HG02973 (cell line): ENCODE data around the gene METTL16.
"Not testable (repeated sequence)": the region's sequence is repeated elsewhere in the genome, so short reads cannot be mapped to it uniquely, and the experiment has no call there.

Experiments used
- ATAC-seq: cut with Tn5 transposase; IDR thresholded peaks from one replicate; pipeline ENCODE4 v1.9.1; 2021; ENCODE audit warnings: moderate library complexity; ENCODE audit not compliant: unreplicated experiment

METTL16 gene

GRCh38 chr17:2507015-2507414, 4.7 kb downstream of the METTL16 start:
- not testable (repeated sequence) for ATAC-seq

GRCh38 chr17:2503627-2504026, 8.1 kb downstream of the METTL16 start:
- no peak for ATAC-seq

DNA sequence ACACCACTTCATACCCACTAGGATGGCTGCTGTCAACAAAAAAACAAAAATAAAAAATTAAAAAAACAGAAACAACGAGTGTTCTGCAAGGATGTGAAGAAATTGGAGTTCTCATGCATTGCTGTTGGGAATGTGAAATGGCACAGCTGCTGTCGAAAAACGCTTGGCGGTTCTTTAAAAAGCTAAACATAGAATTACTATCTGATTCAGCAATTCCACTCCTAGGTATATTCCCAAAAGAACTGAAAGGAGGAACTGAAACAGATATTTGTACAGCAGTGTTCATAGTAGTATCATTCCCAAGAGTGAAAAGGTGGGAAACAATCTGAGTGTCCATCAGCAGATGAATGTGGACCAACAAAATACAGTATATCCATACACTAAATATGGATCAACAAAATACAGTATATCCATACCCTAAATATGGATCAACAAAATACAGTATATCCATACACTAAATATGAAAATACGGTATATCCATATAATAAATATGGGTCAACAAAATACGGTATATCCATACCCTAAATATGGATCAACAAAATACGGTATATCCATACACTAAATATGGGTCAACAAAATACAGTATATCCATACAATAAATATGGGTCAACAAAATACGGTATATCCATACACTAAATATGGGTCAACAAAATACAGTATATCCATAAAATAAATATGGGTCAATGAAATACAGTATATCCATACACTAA, 8.7 kb downstream of the METTL16 start:
- ATAC-seq: no peak

GRCh38 chr17:2500446-2500845, 11.2 kb downstream of the METTL16 start:
- no peak for ATAC-seq

GRCh38 chr17:2489286-2489685, 22.4 kb downstream of the METTL16 start:
- not testable (repeated sequence) for ATAC-seq

- no peak for ATAC-seq
Observed at GRCh38 chr17:2487306-2487705, 24.4 kb downstream of the METTL16 start.

GRCh38 chr17:2486709-2487108, 25.0 kb downstream of the METTL16 start:
- ATAC-seq: not testable (repeated sequence)

- no peak for ATAC-seq
Observed at GRCh38 chr17:2485970-2486369, 25.7 kb downstream of the METTL16 start.

GRCh38 chr17:2485543-2485942, 26.1 kb downstream of the METTL16 start:
- ATAC-seq: no peak

DNA sequence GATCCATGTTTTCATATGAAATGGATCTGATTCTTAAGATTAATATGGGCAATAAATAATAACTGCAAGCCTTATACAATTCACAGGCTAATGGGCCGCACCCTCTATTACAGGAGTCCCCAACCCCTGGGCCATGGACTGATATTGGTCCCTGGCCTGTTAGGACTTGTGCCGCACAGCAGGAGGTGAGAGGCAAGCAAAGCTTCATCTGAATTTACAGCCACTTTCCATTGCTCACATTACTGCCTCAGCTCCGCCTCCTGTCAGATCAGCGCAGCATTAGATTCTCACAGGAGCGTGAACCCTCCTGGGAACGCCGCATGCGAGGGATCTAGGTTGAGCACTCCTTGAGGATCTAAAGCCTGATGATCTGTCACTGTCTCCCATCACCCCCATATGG, 26.8 kb downstream of the METTL16 start:
- ATAC-seq: no peak

DNA sequence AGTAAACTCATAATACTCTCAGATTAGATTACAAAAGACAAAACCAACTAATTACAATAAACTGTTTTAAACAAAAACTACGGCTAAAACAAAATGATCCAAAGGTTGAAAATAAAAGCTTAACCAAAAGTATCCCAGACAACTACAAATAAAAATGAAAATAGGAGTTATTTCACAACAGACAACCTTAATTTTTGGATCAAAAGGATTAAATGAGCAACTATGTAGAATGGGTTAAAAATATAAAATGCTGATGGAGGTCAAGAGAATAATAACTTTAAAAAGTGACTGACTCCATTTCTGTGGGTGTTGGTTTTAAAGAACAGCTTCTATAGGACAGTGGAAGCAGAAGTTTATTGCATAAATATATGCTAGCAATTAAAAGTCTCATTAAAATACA, 28.6 kb downstream of the METTL16 start:
- ATAC-seq: no peak

DNA sequence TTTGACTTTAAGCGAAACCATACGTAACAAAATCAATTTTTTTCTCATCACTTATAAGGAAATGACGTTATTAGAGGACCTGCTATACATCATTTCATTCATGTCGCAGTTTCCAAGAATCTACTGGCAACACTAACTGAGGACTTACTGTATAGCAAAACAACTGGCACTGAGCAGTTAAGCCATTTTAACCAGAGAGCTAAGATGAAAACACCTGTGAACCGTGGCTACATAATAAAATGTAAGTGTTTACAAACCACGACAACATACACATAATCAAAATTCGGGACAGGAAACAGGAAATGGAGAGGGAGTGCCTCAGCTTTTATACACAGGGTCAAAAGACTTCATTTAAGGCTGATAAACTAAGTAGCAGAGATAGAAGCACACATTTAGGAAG, 29.5 kb downstream of the METTL16 start:
- no peak for ATAC-seq

GRCh38 chr17:2481760-2482159, 29.9 kb downstream of the METTL16 start:
- no peak for ATAC-seq

DNA sequence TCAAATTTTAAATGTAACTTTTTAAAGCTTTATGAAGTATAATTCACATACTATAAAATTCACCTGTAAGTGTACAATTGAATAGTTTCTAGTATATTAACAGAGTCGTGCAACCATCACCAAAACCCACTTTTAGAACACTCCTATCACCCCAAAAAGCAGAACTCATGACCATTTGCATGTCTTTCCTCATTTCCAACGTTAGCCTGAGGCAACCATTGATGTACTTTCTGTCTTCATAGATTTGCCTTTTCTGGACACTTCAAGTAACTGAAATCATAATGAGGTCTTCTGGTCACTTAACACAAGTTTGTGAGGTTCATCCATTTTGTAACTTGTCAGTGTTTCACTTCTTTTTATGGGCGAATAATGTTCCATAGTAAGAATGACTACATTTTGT, 33.2 kb downstream of the METTL16 start:
- ATAC-seq: no peak

DNA sequence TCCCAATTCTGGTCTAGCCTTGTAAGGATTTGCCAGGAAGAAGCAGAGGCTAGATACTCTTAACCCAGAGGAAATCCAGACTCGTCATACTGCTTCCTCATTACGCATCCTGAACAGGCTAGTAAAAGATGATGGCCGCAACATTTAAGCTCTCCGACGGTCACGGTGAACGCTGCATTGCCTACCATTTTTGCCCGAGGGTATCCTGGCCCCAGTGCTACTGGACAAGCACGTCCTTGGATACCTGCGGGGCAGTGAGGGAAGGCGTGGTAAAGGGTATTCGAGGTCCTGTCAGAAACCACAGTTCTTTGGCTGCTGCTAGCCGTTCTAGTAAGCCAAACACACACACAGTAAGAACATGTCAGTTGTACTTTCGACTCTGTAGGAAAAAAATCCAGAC, 36.6 kb downstream of the METTL16 start:
- no peak for ATAC-seq

GRCh38 chr17:2474371-2474770, 37.3 kb downstream of the METTL16 start:
- no peak for ATAC-seq

GRCh38 chr17:2468270-2468669, 43.4 kb downstream of the METTL16 start:
- ATAC-seq: no peak

DNA sequence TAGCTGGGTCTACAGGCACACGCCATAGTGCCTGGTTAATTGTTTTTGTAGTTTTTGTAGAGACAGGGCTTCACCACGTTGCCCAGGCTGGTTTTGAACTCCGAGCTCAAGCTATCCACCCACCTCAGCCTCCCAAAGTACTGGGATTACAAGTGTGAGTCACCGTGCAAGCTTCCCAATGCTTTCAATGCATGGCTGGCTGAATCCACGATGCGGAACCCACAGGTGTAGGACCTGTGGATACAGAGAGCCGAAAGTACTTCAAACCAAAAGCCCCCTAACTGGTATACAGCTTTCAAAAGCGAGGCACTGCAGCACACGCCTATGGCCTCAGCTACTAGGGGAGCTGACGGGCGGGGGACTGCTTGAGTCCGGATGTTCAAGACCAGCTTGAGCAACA, 44.8 kb downstream of the METTL16 start:
- ATAC-seq: no peak

- ATAC-seq: no peak
Observed at GRCh38 chr17:2462481-2462880, 49.2 kb downstream of the METTL16 start.

GRCh38 chr17:2459917-2460271, 51.8 kb downstream of the METTL16 start:
- no peak for ATAC-seq

DNA sequence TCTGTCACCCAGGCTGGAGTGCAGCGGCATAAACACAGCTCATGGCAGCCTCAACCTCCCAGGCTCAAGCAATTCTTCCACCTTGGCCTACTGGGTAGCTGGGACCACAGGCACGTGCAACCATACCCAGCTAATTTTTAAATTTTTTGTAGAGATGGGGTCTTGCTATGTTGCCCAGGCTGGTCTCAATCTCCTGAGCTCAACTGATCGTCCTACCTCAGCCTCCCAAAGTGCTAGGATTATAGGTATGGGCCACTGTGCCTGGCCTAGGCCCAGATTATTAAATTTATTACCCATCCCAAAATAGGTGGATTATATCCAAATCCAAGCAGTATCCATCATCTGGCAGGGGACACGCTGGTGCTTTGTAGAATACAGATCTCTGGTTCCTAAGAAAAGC, 53.8 kb downstream of the METTL16 start:
- no peak for ATAC-seq

DNA sequence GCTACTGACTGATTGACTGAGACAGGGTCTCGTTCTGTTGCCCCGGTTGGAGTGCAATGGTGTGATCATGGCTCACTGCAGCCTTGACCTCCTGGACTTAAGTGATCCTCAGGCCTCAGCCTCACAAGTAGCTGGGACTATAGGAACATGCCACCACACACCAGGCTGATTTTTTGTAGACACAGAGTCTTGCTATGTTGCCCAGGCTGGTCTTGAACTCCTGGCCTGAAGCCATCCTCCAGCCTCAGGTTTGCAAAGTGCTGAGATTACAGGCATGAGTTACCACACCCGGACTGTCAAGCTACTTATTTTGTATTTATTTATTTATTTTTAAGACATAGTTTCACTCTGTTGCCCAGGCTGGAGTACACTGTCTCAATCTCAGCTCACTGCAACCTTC, 55.2 kb downstream of the METTL16 start:
- ATAC-seq: no peak

GRCh38 chr17:2455956-2456355, 55.7 kb downstream of the METTL16 start:
- no peak for ATAC-seq
